Esophagus muscularis mucosa (tissue), 3 donors: Measurements from ENCODE around the gene GARIN5B.

Experiments
- POLR2A ChIP-seq: fragments of 450-650 bp; IDR thresholded peaks from one replicate; pipeline ENCODE4 v1.6.1; 2017; ENCODE audit warnings: antibody characterized with exemption, moderate library complexity, mild to moderate bottlenecking, low read depth
- TF ChIP-seq, protein P1 (sequence below), 3 experiments: fragments of 200-600 bp in 2 of 3; fragments of 450-650 bp in 1 of 3; sonication (generic) in 2 of 3; IDR thresholded peaks; one replicate each; pipeline ENCODE4 v1.5.1; 2017 to 2019; ENCODE audit warnings: antibody characterized with exemption in 3 of 3, mild to moderate bottlenecking in 2 of 3, moderate library complexity in 1 of 3

DNA sequence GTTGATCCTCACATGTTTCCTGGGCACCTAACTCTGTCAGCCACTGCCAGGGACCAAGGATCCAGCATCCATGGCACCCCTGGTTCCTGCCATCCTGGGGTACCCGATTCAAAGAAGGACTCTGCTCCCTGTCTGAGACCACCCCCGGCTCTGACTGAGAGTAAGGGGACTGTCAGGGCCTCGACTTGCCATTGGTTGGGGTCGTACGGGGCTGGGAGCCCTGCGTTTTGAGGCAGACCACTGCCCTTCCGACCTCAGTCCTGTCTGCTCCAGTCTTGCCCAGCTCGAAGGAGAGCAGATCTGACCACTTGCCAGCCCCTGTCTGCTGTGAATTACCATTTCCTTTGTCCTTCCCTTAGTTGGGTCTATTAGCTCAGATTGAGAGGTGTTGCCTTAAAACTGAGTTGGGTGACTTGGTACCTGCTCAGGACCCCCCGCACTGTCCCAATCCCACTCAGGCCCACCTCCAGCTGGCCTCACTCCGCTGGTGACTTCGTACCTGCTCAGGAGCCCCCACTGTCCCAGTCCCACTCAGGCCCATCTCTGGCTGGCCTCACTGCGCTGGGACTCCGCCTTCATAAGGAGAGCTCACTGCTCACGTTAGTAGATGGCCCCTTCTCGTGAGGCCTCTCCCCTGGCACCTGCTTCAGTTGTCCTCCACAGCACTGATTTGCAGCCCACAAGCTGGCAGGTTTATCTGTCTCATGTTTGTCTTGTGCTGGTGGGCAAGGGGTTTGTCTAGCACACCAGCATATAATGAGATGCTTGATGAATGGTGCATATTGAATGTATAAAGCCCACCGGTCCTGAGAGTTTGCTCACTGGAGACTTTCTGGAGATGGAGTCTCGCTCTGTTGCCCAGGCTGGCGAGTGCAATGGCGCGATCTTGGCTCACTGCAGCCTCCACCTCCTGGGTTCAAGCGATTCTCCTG is 26.6 kb upstream of the GARIN5B start:
- TF ChIP-seq, protein P1, sequence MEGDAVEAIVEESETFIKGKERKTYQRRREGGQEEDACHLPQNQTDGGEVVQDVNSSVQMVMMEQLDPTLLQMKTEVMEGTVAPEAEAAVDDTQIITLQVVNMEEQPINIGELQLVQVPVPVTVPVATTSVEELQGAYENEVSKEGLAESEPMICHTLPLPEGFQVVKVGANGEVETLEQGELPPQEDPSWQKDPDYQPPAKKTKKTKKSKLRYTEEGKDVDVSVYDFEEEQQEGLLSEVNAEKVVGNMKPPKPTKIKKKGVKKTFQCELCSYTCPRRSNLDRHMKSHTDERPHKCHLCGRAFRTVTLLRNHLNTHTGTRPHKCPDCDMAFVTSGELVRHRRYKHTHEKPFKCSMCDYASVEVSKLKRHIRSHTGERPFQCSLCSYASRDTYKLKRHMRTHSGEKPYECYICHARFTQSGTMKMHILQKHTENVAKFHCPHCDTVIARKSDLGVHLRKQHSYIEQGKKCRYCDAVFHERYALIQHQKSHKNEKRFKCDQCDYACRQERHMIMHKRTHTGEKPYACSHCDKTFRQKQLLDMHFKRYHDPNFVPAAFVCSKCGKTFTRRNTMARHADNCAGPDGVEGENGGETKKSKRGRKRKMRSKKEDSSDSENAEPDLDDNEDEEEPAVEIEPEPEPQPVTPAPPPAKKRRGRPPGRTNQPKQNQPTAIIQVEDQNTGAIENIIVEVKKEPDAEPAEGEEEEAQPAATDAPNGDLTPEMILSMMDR (IDR thresholded peaks at IDR 0.05), result no peak
- TF ChIP-seq POLR2A, result no peak
